OCI-LY1 (cell line): ENCODE measurements around the gene MAP4K1.
"Not testable (repeated sequence)": the region's sequence is repeated elsewhere in the genome, so short reads cannot be mapped to it uniquely, and the experiment has no call there.

Experiments
- EZH2 ChIP-seq: fragments of 200-600 bp; sonication (generic), shearing (Covaris generic); IDR thresholded peaks from 2 replicates; pipeline ENCODE4 v1.8.0; 2017; ENCODE audit warnings: borderline replicate concordance, mixed run types, mild to moderate bottlenecking, antibody characterized with exemption, low read length, moderate library complexity, mixed read lengths
- TF ChIP-seq, protein P1 (sequence below): fragments of 200-600 bp; sonication (generic), shearing (Covaris generic); IDR thresholded peaks from 2 replicates; pipeline ENCODE4 v1.5.1; 2017; ENCODE audit warnings: mild to moderate bottlenecking, antibody characterized with exemption, low read length, moderate library complexity, mixed read lengths

DNA sequence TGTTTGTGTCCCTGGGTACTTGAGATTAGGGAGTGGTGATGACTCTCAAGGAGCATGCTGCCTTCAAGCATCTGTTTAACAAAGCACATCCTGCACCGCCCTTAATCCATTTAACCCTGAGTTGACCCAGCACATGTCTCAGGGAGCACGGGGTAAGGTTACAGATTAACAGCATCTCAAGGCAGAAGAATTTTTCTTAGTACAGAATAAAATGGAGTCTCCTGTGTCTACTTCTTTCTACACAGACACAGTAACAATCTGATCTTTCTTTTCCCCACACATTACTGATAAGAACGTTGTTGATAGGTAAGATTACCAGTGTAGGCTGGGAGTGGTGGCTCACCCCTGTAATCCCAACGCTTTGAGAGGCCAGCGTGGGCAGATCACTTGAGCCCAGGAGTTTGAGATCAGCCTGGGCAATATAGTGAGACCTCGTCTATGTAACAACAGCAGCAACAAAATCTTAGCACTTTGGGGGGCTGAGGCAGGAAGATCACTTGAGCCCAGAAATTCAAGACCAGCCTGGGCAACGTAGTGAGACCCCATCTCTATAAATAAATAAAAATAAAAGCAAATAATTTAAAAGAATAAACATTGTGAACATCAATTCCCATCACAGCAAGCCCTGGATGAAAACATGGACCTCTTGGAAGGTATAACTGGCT lies 14.2 kb upstream of the MAP4K1 start:
- TF ChIP-seq, protein P1, sequence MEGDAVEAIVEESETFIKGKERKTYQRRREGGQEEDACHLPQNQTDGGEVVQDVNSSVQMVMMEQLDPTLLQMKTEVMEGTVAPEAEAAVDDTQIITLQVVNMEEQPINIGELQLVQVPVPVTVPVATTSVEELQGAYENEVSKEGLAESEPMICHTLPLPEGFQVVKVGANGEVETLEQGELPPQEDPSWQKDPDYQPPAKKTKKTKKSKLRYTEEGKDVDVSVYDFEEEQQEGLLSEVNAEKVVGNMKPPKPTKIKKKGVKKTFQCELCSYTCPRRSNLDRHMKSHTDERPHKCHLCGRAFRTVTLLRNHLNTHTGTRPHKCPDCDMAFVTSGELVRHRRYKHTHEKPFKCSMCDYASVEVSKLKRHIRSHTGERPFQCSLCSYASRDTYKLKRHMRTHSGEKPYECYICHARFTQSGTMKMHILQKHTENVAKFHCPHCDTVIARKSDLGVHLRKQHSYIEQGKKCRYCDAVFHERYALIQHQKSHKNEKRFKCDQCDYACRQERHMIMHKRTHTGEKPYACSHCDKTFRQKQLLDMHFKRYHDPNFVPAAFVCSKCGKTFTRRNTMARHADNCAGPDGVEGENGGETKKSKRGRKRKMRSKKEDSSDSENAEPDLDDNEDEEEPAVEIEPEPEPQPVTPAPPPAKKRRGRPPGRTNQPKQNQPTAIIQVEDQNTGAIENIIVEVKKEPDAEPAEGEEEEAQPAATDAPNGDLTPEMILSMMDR = not testable (repeated sequence)
- TF ChIP-seq EZH2 = not testable (repeated sequence)
